ENCODE measurements around the gene NCS1.

The NCS1 gene

DNA sequence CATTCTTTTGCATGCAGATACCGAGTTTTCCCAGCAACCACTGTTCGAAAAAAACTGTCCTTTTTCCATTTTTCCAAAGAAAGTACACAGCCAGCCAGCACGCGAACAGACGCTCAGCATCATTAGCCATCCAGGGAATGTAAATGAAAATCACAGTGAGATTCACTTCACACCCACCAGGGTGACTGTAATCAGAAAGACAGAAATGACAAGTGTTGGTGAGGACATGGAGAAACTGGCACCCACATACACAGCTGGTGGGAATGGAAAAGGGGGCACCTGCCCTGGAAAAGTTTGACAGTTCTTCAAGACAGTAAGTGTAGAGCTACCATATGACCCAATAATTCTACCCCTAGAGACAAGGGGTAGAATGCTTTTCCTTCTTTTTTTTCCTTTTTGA is 25.0 kb upstream of the NCS1 start:
- peaks cover 11% of the 10 kb centered on the region for H3K4me1 ChIP-seq (ENCODE audit: control insufficient read depth, insufficient read depth, low read length, poor library complexity, severe bottlenecking)
- 88 to 96% methylated on average over 4 of the region's 5 CpGs for WGBS, 2 experiments (ENCODE audit: insufficient coverage in 2 of 2)
- H3K4me3 ChIP-seq (ENCODE audit: extremely low read depth, insufficient read depth, low read length, poor library complexity, severe bottlenecking): no peak overlapping the region
- H3K36me3 ChIP-seq (ENCODE audit: control insufficient read depth, insufficient read depth, low read length): no peaks in the 10 kb centered on the region
- H3K9me3 ChIP-seq (ENCODE audit: control insufficient read depth, low read length): no peaks in the 10 kb centered on the region
- H3K27ac ChIP-seq (ENCODE audit: low read depth, low read length, severe bottlenecking): no peak overlapping the region

- H3K4me3 ChIP-seq (ENCODE audit: extremely low read depth, insufficient read depth, low read length, poor library complexity, severe bottlenecking): no peak overlapping the region
- 86 to 100% methylated on average over 1 to 2 of the region's 3 CpGs for WGBS, 2 experiments (ENCODE audit: insufficient coverage in 2 of 2)
- no peak overlapping the region for H3K27ac ChIP-seq (ENCODE audit: low read depth, low read length, severe bottlenecking)
- H3K4me1 ChIP-seq (ENCODE audit: control insufficient read depth, insufficient read depth, low read length, poor library complexity, severe bottlenecking): peaks cover 13% of the 10 kb centered on the region
- no peaks in the 10 kb centered on the region for H3K36me3 ChIP-seq (ENCODE audit: control insufficient read depth, insufficient read depth, low read length)
- no peaks in the 10 kb centered on the region for H3K9me3 ChIP-seq (ENCODE audit: control insufficient read depth, low read length)
Measured at GRCh38 chr9:130147910-130148309, 24.3 kb upstream of the NCS1 start.

- Histone ChIP-seq H3K9me3 (ENCODE audit: control insufficient read depth, low read length) (no peaks in the 10 kb centered on the region), H3K27ac (ENCODE audit: low read depth, low read length, severe bottlenecking) (no peak overlapping the region), H3K4me1 (ENCODE audit: control insufficient read depth, insufficient read depth, low read length, poor library complexity, severe bottlenecking) (peaks cover 14% of the 10 kb centered on the region), H3K4me3 (ENCODE audit: extremely low read depth, insufficient read depth, low read length, poor library complexity, severe bottlenecking) (no peak overlapping the region), H3K36me3 (ENCODE audit: control insufficient read depth, insufficient read depth, low read length) (no peaks in the 10 kb centered on the region)
- 98 to 100% methylated on average over 3 to 5 of the region's 5 CpGs for WGBS, 2 experiments (ENCODE audit: insufficient coverage in 2 of 2)
Measured at GRCh38 chr9:130149031-130149430, 23.2 kb upstream of the NCS1 start.

- peaks cover 14% of the 10 kb centered on the region for H3K4me1 ChIP-seq (ENCODE audit: control insufficient read depth, insufficient read depth, low read length, poor library complexity, severe bottlenecking)
- 93 to 95% methylated on average over 3 to 5 of the region's 5 CpGs for WGBS, 2 experiments (ENCODE audit: insufficient coverage in 2 of 2)
- H3K9me3 ChIP-seq (ENCODE audit: control insufficient read depth, low read length): no peaks in the 10 kb centered on the region
- H3K36me3 ChIP-seq (ENCODE audit: control insufficient read depth, insufficient read depth, low read length): no peaks in the 10 kb centered on the region
- H3K4me3 ChIP-seq (ENCODE audit: extremely low read depth, insufficient read depth, low read length, poor library complexity, severe bottlenecking): no peak overlapping the region
- no peak overlapping the region for H3K27ac ChIP-seq (ENCODE audit: low read depth, low read length, severe bottlenecking)
Measured at GRCh38 chr9:130149654-130150286, 22.4 kb upstream of the NCS1 start.

DNA sequence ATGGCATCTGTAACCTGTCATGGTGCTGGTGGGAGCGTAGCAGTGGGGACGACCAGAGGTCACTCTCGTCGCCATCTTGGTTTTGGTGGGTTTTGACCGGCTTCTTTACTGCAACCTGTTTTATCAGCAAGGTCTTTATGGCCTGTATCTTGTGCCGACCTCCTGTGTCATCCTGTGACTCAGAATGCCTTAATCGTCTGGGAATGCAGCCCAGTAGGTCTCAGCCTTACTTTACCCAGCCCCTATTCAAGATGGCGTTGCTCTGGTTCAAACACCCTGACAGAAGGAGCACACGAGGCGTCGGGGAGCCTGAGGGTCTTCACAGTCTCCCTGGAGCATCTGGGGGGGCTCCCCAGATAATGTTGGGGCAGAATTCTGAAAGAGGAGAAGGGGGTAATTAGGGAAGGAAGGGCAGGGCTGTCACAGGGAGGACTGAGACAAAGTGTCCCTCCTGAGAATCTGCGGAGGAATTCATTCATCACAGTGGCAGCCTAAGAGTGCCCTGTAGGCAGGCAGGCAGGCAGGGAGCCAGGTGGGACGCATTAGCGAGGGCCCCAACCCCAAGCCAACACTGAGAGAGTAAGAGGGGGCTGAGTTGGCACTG is 21.3 kb upstream of the NCS1 start:
- H3K27ac ChIP-seq (ENCODE audit: low read depth, low read length, severe bottlenecking): peak overlapping the region; percentile 57
- H3K36me3 ChIP-seq (ENCODE audit: control insufficient read depth, insufficient read depth, low read length): no peaks in the 10 kb centered on the region
- 85 to 87% methylated on average over 11 to 13 of the region's 14 CpGs for WGBS, 2 experiments (ENCODE audit: insufficient coverage in 2 of 2)
- no peaks in the 10 kb centered on the region for H3K9me3 ChIP-seq (ENCODE audit: control insufficient read depth, low read length)
- peaks cover 14% of the 10 kb centered on the region for H3K4me1 ChIP-seq (ENCODE audit: control insufficient read depth, insufficient read depth, low read length, poor library complexity, severe bottlenecking)
- H3K4me3 ChIP-seq (ENCODE audit: extremely low read depth, insufficient read depth, low read length, poor library complexity, severe bottlenecking): no peak overlapping the region

DNA sequence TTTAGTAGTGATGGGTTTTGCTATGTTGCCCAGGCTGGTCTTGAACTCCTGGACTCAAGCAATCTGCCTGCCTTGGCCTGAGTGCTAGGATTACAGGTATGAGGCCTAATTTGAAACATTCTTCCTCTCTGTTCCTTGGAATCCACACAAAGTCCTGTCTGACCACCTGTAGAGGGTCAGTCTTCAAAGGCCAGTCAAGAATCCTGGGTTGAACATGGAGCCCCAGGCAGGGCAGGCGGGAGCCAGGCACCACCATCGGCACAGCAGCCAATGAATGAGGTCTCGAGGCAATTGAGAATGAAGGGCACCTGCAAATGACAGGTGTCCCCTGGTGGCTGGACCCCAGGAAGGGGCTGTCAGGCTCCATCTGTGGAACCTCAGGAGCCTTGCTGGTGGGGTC is 17.4 kb upstream of the NCS1 start:
- Histone ChIP-seq H3K4me3 (ENCODE audit: extremely low read depth, insufficient read depth, low read length, poor library complexity, severe bottlenecking) (no peak overlapping the region), H3K9me3 (ENCODE audit: control insufficient read depth, low read length) (no peaks in the 10 kb centered on the region), H3K4me1 (ENCODE audit: control insufficient read depth, insufficient read depth, low read length, poor library complexity, severe bottlenecking) (peaks cover 14% of the 10 kb centered on the region), H3K27ac (ENCODE audit: low read depth, low read length, severe bottlenecking) (no peak overlapping the region), H3K36me3 (ENCODE audit: control insufficient read depth, insufficient read depth, low read length) (no peaks in the 10 kb centered on the region)
- WGBS, 2 experiments (ENCODE audit: insufficient coverage in 2 of 2): 97 to 98% methylated on average over 3 of the region's 3 CpGs

GRCh38 chr9:130155647-130156046 is 16.6 kb upstream of the NCS1 start:
- Histone ChIP-seq H3K27ac (ENCODE audit: low read depth, low read length, severe bottlenecking) (no peak overlapping the region), H3K36me3 (ENCODE audit: control insufficient read depth, insufficient read depth, low read length) (no peaks in the 10 kb centered on the region), H3K4me1 (ENCODE audit: control insufficient read depth, insufficient read depth, low read length, poor library complexity, severe bottlenecking) (peaks cover 14% of the 10 kb centered on the region), H3K9me3 (ENCODE audit: control insufficient read depth, low read length) (no peaks in the 10 kb centered on the region), H3K4me3 (ENCODE audit: extremely low read depth, insufficient read depth, low read length, poor library complexity, severe bottlenecking) (no peak overlapping the region)
- 91 to 97% methylated on average over 12 of the region's 12 CpGs for WGBS, 2 experiments (ENCODE audit: insufficient coverage in 2 of 2)

GRCh38 chr9:130156672-130157071 is 15.5 kb upstream of the NCS1 start:
- no peak overlapping the region for H3K27ac ChIP-seq (ENCODE audit: low read depth, low read length, severe bottlenecking)
- H3K9me3 ChIP-seq (ENCODE audit: control insufficient read depth, low read length): no peaks in the 10 kb centered on the region
- H3K4me1 ChIP-seq (ENCODE audit: control insufficient read depth, insufficient read depth, low read length, poor library complexity, severe bottlenecking): peaks cover 7% of the 10 kb centered on the region
- H3K36me3 ChIP-seq (ENCODE audit: control insufficient read depth, insufficient read depth, low read length): no peaks in the 10 kb centered on the region
- no peak overlapping the region for H3K4me3 ChIP-seq (ENCODE audit: extremely low read depth, insufficient read depth, low read length, poor library complexity, severe bottlenecking)
- 81 to 85% methylated on average over 4 to 5 of the region's 6 CpGs for WGBS, 2 experiments (ENCODE audit: insufficient coverage in 2 of 2)

- WGBS, 2 experiments (ENCODE audit: insufficient coverage in 2 of 2): 90 to 95% methylated on average over 2 to 6 of the region's 7 CpGs
- Histone ChIP-seq H3K4me1 (ENCODE audit: control insufficient read depth, insufficient read depth, low read length, poor library complexity, severe bottlenecking) (peaks cover 7% of the 10 kb centered on the region), H3K27ac (ENCODE audit: low read depth, low read length, severe bottlenecking) (no peak overlapping the region)
Measured at GRCh38 chr9:130157079-130157478, 15.1 kb upstream of the NCS1 start.

DNA sequence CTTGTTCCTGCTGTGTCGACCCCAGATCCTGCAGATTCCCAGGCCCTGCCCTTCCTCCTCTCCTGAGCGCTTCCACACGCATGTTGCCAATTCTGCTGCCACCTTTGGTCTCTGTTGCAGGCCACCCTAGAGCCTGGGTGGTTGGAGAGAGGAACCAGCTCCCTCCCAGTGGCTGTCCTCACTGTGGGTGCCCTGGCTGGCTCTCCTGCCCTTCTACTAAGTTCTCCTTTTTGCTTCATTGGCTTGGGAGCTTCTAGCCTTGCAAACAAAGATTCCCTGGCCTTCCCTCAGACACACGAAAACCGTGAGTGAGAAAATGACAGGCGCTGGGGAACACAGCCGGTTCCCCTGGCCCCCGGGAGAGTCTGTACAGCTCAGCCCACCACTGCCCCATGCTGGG is 14.2 kb upstream of the NCS1 start:
- Histone ChIP-seq H3K9me3 (ENCODE audit: control insufficient read depth, low read length) (no peaks in the 10 kb centered on the region), H3K4me1 (ENCODE audit: control insufficient read depth, insufficient read depth, low read length, poor library complexity, severe bottlenecking) (peaks cover 4% of the 10 kb centered on the region), H3K36me3 (ENCODE audit: control insufficient read depth, insufficient read depth, low read length) (no peaks in the 10 kb centered on the region), H3K27ac (ENCODE audit: low read depth, low read length, severe bottlenecking) (no peak overlapping the region), H3K4me3 (ENCODE audit: extremely low read depth, insufficient read depth, low read length, poor library complexity, severe bottlenecking) (no peak overlapping the region)
- 91 to 94% methylated on average over 6 to 8 of the region's 8 CpGs for WGBS, 2 experiments (ENCODE audit: insufficient coverage in 2 of 2)

More at GRCh38 chr9:130157079-130157478, 15.1 kb upstream of the NCS1 start:
- no peaks in the 10 kb centered on the region for H3K36me3 ChIP-seq (ENCODE audit: control insufficient read depth, insufficient read depth, low read length)
- no peaks in the 10 kb centered on the region for H3K9me3 ChIP-seq (ENCODE audit: control insufficient read depth, low read length)
- H3K4me3 ChIP-seq (ENCODE audit: extremely low read depth, insufficient read depth, low read length, poor library complexity, severe bottlenecking): no peak overlapping the region

GRCh38 chr9:130159057-130159456 is 13.1 kb upstream of the NCS1 start:
- no peak overlapping the region for H3K4me3 ChIP-seq (ENCODE audit: extremely low read depth, insufficient read depth, low read length, poor library complexity, severe bottlenecking)
- no peaks in the 10 kb centered on the region for H3K4me1 ChIP-seq (ENCODE audit: control insufficient read depth, insufficient read depth, low read length, poor library complexity, severe bottlenecking)
- WGBS, 2 experiments (ENCODE audit: insufficient coverage in 2 of 2): 82 to 91% methylated on average over 3 to 7 of the region's 8 CpGs
- H3K27ac ChIP-seq (ENCODE audit: low read depth, low read length, severe bottlenecking): no peak overlapping the region
- H3K9me3 ChIP-seq (ENCODE audit: control insufficient read depth, low read length): no peaks in the 10 kb centered on the region
- H3K36me3 ChIP-seq (ENCODE audit: control insufficient read depth, insufficient read depth, low read length): no peaks in the 10 kb centered on the region

Measured in mesodermal cell (in vitro differentiated cells).